Fibroblast of skin of right quadriceps (primary cell): Measurements from ENCODE around the gene FRMD8.

Experiments used
- DNase-seq: peaks from one replicate; pipeline ENCODE4 v3.0.0-alpha.2; 2013

Gene FRMD8, protein sequence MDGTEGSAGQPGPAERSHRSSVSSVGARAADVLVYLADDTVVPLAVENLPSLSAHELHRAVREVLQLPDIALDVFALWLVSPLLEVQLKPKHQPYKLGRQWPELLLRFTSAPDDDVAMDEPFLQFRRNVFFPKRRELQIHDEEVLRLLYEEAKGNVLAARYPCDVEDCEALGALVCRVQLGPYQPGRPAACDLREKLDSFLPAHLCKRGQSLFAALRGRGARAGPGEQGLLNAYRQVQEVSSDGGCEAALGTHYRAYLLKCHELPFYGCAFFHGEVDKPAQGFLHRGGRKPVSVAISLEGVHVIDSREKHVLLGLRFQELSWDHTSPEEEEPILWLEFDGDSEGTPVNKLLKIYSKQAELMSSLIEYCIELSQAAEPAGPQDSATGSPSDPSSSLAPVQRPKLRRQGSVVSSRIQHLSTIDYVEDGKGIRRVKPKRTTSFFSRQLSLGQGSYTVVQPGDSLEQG

DNA sequence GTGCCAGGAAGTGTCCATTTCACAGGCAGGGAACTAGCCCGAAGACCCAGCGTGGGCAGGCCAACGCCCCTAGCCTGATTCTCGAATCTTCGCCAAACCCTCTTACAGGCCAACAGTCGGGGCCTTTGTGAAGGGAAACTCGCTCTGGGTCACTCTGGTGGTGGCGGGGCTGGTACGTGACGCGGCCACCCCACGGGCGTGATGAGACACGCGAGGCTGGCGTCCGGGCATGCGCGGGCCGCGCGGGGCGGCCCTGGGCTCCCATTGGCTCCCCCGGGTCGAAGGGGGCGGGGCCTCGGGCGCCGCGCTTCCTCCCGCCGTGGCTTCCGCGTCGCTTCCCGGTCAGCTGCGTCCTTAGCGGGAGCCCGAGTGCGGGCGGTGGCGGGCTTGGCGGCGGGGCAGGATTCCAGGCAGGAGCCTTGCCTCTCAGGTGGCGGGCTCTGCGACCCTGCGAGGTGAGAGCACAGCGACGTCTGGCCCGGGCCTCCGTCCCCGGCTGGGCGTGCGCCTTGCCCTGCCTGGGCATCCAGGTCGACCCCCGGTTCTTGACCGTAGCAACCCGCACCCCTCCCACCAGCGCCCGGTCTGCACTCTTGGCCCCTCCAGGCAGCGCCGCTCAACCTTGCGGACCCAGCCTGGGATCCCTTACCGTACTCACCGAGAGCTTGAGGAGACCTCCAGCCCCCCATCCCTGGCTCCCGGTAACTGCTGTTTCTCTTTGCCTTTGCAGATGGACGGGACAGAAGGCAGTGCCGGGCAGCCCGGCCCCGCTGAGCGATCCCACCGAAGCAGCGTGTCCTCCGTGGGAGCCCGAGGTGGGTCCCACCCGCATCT is at the start of gene FRMD8:
Gene FRMD8 (plus strand): TSS at position 331 of the 834 bp plus-strand sequence. CDS start 400 bp downstream, at position 731.
- DNase-seq = peak; percentile 76

GRCh38 chr11:65338676-65339075 is 47.8 kb upstream of the FRMD8 start:
- DNase-seq = no peak

GRCh38 chr11:65340226-65340625 is 46.2 kb upstream of the FRMD8 start:
- DNase-seq = no peak

DNA sequence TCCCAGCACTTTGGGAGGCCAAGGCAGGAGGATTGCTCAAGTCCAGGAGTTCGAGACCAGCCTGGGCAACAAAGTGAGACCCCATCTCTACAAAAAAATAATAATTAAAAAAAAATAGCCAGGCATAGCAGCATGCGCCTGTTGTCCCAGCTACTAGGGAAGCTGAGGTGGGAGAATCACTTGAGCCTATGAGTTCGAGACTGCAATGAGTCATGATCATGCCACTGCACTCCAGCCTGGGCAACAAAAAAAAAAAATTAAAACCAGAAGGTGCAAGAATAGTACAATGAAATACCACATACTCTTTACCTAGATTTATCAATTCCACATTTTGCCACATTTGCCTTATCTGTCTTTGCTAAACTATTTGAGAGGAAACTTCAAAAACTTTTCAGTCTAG is 44.6 kb upstream of the FRMD8 start:
- DNase-seq = no peak

- no peak for DNase-seq
Measured at GRCh38 chr11:65351511-65351910, 34.9 kb upstream of the FRMD8 start.

GRCh38 chr11:65352783-65353182 is 33.7 kb upstream of the FRMD8 start:
- DNase-seq = no peak

DNA sequence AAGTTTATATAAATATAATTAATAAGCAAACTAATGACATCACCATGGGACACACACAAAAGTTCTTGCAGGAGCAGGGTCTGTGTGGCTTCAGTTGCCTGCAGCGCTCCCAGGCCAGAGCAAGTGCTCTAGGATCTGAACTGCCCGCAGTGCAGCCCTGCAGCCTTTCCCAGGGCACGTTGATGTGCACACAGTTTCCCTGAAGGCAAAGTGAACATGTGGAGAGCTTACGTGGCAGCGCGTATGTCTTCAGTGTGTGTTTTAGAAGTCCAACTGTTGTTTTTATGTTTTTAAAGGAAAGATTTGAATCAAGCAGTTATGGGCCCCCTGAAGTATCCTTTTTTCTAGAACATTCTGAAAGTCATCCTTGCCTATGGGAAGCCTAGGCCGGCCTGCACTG is 33.1 kb upstream of the FRMD8 start:
- DNase-seq = no peak

DNA sequence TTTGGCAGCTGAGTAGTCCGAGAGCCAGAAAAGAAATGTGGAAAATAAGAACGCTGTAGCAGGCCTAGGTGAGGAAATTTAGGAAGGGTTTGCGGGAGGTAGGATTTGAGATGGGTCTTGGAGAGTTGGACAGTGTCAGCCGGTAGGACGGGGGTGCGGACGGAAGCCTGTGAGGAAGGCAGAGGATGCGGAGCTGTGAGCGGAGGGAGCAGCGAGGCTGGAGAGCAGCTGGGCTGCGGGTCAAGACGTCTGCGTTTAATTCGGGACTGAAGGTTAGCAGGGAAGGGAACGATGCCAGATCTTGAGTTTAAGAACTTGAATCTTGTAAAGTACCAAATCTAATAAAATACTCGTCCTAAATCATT is 32.6 kb upstream of the FRMD8 start:
- no peak for DNase-seq

GRCh38 chr11:65354265-65355012 is 32.0 kb upstream of the FRMD8 start, which contains the start of gene TIGD3:
TIGD3 (plus strand) TSS chr11:65354751; CDS start chr11:65355809, 1,058 bp downstream.
- peak; percentile 93 for DNase-seq

GRCh38 chr11:65355013-65355775 is 31.2 kb upstream of the FRMD8 start:
- DNase-seq = no peak

GRCh38 chr11:65355776-65356393 is 30.6 kb upstream of the FRMD8 start:
- DNase-seq = peak; percentile 32

DNA sequence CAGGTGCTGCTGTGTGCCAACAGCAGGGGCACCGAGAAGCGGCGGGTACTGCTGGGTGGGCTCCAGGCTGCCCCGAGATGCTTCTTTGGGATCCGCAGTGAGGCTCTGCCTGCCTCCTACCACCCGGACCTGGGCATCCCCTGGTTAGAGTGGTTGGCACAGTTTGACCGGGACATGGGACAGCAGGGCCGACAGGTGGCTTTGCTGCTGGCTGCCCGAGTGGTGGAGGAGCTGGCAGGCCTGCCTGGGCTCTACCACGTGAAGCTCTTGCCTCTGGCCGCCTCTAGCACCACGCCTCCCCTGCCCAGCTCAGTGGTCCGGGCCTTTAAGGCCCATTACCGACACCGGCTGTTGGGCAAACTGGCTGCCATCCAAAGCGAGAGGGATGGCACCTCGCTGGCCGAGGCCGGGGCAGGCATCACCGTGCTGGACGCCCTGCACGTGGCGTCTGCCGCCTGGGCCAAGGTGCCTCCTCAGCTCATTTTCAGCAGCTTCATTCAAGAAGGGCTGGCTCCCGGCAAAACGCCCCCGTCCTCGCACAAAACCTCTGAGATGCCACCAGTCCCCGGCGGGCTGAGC is 30.0 kb upstream of the FRMD8 start:
- DNase-seq = no peak

DNA sequence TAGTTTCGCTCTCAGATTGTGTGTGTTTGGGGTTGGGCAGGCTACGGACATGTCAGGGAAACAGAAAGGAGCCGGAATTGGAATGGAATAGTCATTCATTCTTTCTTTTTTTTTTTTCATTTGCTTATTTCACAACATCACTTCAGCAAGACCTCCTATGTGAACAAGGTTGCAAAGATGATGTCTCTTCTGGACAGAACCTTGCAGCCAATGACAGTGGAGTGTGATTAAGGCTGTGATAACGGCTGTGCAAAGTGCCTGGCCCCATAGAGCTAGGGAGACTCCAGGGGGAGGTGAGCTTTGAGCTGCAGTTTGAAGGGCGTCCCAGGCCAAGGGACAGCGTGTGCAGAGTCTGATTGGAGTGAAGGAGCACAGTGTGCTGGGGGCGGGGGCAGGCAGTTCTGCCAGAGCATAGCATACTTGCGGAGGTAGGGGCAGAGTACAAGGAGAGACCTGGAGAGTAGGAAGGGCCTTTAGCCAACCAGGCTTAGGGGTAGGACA is 28.5 kb upstream of the FRMD8 start:
- DNase-seq = no peak

- no peak for DNase-seq
Measured at GRCh38 chr11:65362320-65362931, 24.0 kb upstream of the FRMD8 start.

DNA sequence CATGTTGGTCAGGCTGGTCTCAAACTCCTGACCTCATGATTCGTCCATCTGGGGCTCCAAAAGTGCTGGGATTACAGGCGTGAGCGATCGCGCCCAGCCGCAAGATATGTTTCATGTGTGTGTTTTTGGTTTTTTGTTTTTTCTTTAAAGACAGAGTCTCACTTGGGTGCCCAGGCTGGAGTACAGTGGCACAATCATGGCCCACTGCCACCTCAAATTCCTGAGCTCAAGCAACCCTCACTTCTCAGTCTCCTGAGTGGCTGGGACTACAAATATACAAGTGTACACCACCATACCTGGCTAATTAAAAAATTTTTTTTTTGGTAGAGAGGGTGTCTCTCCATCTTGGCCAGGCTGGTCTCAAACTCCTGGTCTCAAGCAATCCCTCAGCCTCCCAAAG is 23.5 kb upstream of the FRMD8 start:
- DNase-seq = no peak

DNA sequence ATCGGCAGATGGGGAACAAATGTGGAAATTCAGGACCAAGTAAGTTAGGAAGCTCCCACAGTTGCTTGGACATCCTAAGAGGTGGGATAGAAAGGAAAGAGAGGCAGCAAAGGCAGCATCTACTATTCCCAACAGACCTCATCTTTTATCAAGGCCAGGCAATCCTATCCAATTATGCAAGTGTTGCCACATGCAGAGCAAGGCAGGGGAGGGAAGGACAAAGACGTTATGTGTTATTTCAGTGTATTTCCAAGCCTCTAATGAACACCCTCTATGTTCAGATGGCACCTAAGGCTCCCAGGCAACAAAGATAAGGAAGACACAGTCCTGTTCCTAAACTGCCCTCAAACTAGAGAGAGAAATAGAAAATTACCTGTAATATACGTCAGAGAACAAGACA is 22.7 kb upstream of the FRMD8 start:
- DNase-seq = no peak

DNA sequence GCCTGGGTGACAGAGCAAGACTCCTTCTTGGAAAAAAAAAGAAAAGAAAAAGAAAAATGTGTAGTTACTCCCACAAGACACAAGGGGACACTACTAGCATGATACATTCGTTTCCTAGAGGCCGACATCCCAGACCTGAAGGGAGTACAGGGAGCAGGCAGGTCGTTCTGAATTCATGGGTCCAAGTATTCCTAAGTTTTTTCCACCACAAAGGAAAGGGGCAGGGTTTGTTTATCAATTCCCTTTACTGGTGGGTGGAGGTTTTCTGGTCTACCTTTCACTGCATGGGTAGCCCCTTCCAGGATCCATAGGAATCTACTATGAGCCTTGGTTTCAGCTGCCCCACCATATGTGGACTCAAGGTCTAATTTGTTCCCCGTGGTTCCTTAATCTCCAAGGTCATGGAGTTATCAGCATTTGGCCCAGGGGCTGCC is 20.1 kb upstream of the FRMD8 start:
- peak; percentile 80 for DNase-seq

DNA sequence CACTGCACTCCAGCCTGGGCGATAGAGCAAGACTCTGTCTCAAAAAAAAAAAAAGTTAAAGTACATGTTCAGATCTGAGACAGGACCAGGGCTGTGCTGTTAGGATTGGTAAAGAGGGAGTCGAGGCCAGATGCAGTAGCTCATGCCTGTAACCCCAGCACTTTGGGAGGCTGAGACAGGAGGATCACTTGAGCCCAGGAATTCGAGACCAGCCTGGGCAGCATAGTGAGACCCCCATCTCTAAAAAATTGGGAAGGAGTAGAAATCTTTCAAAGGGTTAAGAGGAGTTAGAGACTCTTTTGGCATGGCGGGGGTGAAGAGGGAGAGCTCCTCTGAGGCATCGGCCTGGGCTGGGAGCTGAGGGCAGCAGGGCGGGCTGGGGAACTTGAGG is 15.8 kb upstream of the FRMD8 start:
- DNase-seq = no peak

- no peak for DNase-seq
Measured at GRCh38 chr11:65373839-65374580, 12.4 kb upstream of the FRMD8 start.

DNA sequence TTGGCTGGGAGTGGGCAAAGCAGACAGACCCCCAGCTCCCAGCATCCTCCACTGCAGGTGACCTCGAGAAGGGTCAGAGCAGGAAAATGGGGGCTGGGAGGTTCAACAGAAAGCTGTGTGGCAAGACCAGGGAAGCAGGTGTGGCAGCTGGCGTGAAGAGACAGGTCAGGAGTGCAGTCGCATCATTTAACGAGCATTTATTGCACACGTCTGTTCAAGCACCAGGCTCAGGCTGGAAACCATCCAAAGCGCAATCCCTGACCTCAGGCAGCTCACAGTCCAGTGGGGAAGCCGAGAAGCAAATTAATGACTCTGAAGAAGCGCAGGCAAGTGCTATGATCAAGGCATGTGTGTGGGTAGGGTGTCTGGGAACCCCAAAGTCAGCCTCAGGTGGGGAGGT is 11.4 kb upstream of the FRMD8 start:
- no peak for DNase-seq
